Erythroblast (primary cell): ENCODE measurements around the gene MINDY4B.

ENCODE experiments used
- DNase-seq, 2 experiments: peaks; one replicate each; lab custom pipeline; 2025; lab: John Stamatoyannopoulos, UW
- GATA1 ChIP-seq: IDR thresholded peaks from 2 replicates; pipeline ENCODE4 v1.6.1; 2011; ENCODE audit warnings: low read depth, mild to moderate bottlenecking, control low read depth, low read length, moderate library complexity
- POLR2A ChIP-seq: IDR thresholded peaks from 2 replicates; pipeline ENCODE4 v1.6.1; 2011; ENCODE audit warnings: mild to moderate bottlenecking, low read length

The MINDY4B gene

DNA sequence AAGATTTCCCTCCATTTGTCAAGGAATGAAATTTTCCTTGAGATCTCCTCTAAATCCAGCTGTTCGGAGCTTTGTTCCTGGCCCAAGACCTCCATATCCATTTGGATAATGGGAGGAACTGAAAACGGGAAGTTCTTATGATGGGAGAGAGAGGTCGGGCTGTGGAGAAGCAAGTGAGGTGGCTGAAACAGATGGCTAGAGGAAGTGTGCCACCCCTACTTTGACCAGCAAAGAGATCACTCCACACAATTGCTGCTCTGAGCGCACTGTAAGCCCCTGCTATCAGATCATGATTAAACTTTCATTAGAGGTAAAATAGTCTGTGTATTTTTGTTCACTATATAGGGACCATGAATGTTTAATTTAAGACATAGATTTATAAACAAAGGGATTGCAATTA is at the start of gene MINDY4B:
MINDY4B (minus strand) TSS at position 101 of the 400 bp plus-strand sequence; CDS start at position 101, 0 bp downstream.
- TF ChIP-seq GATA1 (no peak), POLR2A (no peak)

DNA sequence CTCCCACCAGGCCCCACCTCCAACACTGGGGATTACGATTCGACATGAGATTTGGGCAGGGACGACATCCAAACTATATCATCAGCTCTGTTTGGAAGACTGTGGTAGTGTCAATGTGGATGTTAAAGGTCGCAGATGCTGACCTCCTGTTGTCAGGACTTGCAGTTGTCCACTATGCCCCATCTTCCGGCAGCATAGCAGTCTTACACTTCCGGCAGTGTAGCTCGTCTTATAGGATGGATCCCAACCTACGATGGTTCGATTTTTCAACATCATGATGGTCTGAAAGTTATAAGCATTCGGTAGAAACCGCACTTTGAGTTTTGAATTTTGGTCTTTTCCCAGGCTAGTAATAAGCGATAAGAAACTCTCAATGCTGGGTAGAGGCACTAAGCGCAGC is 46.7 kb upstream of the MINDY4B start:
- DNase-seq: no peak
- TF ChIP-seq POLR2A (no peak), GATA1 (no peak)

More for the DNA sequence above, at the start of gene MINDY4B:
- DNase-seq: no peak

DNA sequence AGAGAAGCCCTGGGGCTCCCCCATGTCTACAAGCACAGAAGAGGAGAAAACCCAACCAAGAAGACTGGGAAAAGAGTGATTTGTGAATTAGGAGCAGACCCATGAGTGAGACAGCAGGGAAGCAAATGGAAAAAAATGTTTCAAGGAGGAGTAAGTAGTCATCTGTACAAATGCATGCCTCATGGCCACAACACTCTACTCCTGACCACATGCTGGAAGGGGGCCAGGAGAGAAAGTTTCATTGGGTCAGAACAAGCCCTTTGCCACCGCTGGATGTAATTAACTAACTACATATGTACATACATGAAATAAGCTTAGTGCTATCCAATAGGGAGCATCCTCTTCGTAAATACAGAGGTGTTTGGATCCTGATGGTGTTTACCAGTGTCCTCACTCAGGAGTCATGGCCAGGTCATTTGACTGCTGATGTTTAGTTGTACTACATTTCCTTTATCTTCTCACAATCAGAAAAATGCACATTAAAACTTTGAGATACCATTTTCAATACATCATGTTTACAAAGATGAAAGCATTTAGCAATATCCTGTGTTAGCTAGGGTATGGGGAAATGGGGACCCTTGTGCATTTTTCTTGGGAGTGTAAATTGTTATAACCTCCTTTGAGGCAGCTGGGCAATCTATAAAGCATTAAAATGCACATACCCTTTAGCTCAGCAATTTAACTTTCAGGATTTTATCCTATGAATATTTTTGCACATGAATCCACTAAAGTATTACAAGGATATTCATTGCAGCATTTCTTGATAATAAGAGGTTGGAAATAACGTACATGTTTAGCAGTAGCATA is 40.2 kb upstream of the MINDY4B start:
- no peak for DNase-seq
- TF ChIP-seq POLR2A: no peak
- TF ChIP-seq GATA1: no peak

DNA sequence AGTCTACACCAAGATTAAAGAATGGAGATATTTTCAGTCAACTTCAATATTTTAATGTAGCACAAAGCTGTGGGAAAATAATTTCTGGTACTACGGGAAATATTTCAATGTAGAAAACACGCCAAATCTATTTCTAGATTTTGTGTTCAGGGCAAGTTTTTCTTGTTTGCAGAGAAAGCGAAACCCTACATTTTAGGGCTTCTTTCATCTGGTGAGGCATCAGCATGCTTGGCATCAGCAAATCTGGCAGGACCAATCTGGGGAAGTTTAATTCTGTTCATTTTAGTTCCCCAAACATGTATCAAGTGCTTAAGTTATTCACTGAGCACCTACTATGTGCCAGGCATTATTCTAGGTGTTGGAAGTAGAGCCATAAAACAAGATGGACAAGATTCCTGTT is 37.0 kb upstream of the MINDY4B start:
- TF ChIP-seq POLR2A (no peak), GATA1 (no peak)
- DNase-seq: no peak

DNA sequence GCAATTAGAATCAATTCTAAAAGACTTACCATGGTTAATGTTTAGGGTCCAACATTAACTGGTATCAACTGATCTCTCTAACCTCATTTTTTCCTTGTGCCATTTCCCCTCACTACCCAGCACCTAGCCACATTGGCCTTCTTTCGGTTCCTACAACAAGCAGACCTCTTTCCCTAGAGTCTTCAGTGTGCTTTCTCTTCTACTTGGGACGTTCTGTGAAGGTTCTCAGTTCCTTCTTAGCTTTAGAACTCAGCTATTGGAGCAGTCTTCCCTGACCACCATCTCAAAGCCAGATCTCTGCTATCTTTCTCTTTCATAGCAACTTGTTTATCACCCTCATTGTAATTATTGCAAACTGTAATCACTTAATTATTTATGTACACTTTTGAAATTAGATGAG is 31.5 kb upstream of the MINDY4B start:
- TF ChIP-seq POLR2A (no peak), GATA1 (no peak)

DNA sequence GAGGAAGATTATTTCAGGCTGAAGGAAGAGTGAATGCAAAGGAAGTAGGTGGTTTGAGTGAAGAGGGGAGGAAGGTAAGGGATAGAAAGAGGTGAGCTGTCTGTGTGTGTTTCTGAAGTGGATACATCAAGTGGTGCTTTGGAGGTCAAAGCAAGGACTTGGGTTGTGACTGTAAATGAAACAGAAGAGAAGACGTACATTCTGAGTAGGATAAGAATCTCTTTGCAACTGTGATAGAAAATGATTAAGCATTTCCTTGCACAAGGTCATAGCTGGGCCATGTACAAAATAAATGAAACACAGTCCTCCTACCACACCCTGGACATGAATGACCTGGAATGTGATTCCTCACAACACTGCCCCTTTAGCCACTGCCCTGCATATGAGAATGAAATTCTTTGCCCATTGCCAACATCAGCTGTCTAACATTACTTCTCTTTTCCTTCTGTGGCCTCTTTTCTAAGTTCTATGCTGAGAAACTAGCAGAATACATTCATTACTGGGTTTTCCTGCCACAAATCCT is 28.3 kb upstream of the MINDY4B start:
- DNase-seq: no peak
- no peak for TF ChIP-seq POLR2A
- TF ChIP-seq GATA1: no peak

More for the DNA sequence above, 31.5 kb upstream of the MINDY4B start:
- DNase-seq: no peak

DNA sequence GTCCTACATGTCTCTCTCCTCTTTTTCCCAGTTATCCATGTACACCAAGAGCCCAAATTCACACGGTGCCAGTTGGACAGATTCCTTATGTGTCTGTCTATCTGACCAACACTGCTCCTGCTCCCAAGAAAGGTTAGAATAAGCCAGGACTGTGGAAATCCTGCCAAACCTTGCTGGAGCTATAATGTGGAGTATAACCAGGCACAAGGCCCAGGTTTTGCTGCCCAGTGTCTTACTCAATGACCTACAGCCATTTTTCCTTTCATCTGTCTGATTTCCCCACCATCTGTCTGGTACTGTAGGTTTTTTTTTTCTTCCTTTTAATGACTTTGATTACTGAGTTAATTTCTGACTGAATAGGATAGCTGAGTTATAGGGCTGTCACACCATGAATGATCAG is 26.5 kb upstream of the MINDY4B start:
- TF ChIP-seq POLR2A (no peak), GATA1 (no peak)
- DNase-seq: no peak

DNA sequence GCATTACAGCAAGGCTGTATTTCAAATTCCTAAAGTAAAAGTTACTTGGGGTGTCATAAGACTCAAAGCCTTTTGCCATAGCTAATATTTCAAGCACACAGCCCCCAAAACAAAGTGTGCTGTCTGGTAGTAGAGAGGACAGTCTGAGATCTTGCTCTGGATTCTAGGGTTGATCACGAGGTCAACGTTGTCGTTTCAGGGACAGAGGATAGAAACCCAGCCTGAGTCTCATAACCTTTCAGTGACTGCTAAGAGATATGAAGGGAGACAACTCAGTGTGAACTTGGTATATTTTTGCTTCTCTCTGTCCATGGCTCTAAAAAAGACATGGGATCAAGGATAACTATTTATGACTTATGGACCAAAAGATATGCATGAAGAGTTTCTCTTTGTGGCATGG is 25.6 kb upstream of the MINDY4B start:
- no peak for DNase-seq
- TF ChIP-seq POLR2A (no peak), GATA1 (no peak)

DNA sequence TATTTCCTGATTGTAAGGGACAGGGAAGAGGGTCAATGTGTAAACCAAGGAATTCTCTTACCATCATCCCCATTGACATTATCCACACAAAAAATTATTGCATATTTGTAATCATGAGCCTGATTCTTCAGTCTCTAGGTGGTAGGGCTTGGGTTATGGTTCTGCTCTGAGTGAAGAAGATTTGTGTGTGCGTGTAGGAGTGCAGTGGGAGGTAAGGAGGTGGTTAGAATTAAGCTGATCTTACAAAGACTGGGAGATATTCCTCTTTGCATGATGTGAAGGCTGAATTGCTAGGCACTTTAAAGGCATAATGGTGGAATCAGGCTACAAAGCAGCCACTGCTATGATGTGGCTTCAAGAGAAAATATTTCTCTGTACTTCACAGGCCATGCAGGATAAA is 23.0 kb upstream of the MINDY4B start:
- no peak for DNase-seq
- TF ChIP-seq POLR2A: no peak

DNA sequence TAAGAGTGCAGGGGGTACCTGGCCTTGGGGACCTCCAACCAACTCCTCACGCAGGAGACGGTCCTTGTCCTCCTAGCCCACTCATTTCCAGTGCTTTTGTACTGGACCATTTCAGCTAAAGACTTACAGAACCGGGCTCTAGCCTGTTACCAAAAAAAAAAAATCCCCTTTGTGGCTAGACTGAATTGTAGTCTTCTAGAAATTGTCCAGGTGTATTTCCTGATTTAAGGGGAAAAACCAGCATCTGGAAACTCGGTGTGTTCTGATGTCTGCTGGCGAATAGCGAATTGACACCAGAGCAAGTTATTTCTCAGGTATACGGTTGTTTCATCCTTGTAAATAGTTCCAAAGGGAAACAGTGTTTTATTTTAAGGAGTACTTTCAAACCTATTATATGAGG is 21.1 kb upstream of the MINDY4B start:
- no peak for DNase-seq
- TF ChIP-seq POLR2A (no peak), GATA1 (no peak)

DNA sequence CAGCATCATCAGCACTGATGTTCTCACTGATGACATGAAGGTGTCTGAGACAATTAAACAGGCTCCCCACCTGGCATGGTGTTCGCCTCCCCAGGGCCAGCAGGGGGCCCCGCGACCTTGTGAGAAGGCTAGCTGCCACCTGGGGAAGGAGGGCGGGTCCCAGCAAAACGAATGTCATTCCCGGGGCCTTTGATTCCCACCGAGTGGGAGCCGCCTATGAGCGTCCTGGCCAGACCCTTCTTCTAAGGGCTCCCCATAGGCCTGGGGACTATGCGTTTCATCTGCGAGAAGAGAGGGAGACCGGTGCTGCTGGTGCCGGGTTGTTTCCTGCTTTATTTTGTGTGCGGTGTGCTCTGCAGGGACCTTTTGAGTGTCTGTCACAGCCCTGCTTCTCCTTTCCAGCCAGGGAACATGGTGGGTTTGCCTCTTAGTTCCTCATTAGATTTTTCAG is 20.5 kb upstream of the MINDY4B start:
- TF ChIP-seq GATA1 (no peak), POLR2A (no peak)
- peak; percentile 51 to 61 for DNase-seq

DNA sequence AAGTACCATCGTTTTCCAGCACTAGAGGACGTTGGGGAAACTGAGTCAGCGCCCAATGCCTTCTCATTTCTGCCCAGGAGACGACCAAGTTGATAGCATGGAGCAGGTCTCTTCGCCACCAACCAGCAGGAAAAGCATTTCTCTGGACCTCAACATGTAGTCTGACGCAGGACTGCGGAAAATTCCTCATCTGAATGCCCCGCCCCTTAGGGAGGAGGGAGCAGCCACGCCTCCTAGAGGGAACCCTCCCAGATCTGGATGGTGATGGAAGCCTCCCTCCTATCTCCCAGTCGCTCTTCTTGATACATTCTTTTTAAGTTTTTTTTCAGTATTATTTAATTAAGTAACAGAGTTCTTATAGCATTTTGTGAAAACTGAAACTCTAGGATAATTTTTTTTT is 17.4 kb upstream of the MINDY4B start:
- DNase-seq: no peak
- TF ChIP-seq POLR2A: no peak
- no peak for TF ChIP-seq GATA1

DNA sequence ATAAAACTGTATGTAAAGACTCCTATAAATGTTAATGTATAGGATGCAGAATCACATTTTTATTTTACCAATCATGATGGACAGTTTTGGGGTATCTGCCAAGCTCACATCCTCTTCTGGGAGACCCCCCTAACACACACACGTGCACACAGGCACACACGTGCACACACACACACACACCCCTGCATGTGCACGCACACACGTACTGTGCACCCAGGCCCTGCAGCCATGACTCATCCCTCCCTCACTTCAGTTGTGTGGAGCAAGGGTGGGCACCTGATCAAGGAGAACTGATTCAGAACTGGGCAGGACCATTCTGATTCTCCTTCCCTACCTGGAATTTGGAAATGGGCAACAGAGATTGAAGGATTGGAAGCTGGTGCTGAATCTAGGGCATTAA is 16.0 kb upstream of the MINDY4B start:
- TF ChIP-seq POLR2A (no peak), GATA1 (no peak)
- DNase-seq: no peak

DNA sequence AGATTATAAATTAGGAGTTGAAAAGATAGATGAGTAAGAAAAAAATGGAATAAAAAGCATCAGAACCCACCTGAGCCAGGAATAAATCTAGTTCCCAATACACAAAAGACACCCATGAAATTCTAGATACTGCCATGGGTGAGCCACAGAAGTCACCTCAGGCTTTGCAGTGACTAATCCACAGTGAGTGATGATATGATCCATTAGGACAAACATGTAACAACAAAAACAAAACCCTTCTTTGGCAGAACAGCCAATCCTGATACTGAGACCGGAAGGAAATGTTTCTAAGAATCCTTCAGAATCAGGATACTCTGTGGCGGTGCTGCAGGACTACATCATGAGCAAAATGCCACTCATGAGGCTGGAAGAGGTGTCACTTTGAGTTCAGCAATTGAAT is 15.0 kb upstream of the MINDY4B start:
- TF ChIP-seq GATA1: no peak
- TF ChIP-seq POLR2A: no peak
- DNase-seq: no peak
